ENCODE results near the gene SMURF2. TPM values are rescaled to one million over a fixed set of nuclear protein-coding genes. Genes with fewer than 3 reads are reported as not detected.
A peak's percentile ranks its signal among the peaks of the same experiment; 100 is the strongest.
"Not testable (repeated sequence)": the region's sequence is repeated elsewhere in the genome, so short reads cannot be mapped to it uniquely, and the experiment has no call there.

The SMURF2 gene
- polyA plus RNA-seq, 1 donor from 2014 or later = 3.2 TPM

GRCh38 chr17:64604532-64604931 is 57.6 kb downstream of the SMURF2 start:
- H3K4me1 Mint-ChIP-seq = peaks cover 13 to 19% (median 16%) of the 10 kb centered on the region in 3 donors
- not testable (repeated sequence) for H3K9me3 Mint-ChIP-seq, H3K36me3 Mint-ChIP-seq, H3K27ac Mint-ChIP-seq, H3K27me3 Mint-ChIP-seq, H3K4me3 Mint-ChIP-seq

- H3K9me3 Mint-ChIP-seq = no peaks in the 10 kb centered on the region
Observed at GRCh38 chr17:64603987-64604386, 58.1 kb downstream of the SMURF2 start.

GRCh38 chr17:64599827-64600226 is 62.3 kb downstream of the SMURF2 start:
- peak overlapping the region in 1 of 4 donors; percentile 71 for H3K4me3 Mint-ChIP-seq
- peaks cover 9% of the 10 kb centered on the region for H3K36me3 Mint-ChIP-seq
- H3K27ac Mint-ChIP-seq = peak overlapping the region in 1 of 3 donors; percentile 80
- no peaks in the 10 kb centered on the region for H3K27me3 Mint-ChIP-seq
- no peaks in the 10 kb centered on the region for H3K9me3 Mint-ChIP-seq
- peaks cover 15 to 23% (median 22%) of the 10 kb centered on the region in 3 donors for H3K4me1 Mint-ChIP-seq

More at GRCh38 chr17:64603987-64604386, 58.1 kb downstream of the SMURF2 start:
- no peak overlapping the region for H3K4me3 Mint-ChIP-seq
- no peak overlapping the region for H3K27ac Mint-ChIP-seq
- no peaks in the 10 kb centered on the region for H3K36me3 Mint-ChIP-seq
- peaks cover 18 to 24% (median 20%) of the 10 kb centered on the region in 3 donors for H3K4me1 Mint-ChIP-seq
- H3K27me3 Mint-ChIP-seq = no peaks in the 10 kb centered on the region

- H3K27me3 Mint-ChIP-seq = no peaks in the 10 kb centered on the region
Observed at GRCh38 chr17:64599187-64599676, 62.9 kb downstream of the SMURF2 start.

GRCh38 chr17:64598672-64599071 is 63.4 kb downstream of the SMURF2 start:
- Mint-ChIP-seq H3K9me3 (no peaks in the 10 kb centered on the region), H3K36me3 (peaks cover 9% of the 10 kb centered on the region), H3K4me1 (peaks cover 15 to 23% (median 22%) of the 10 kb centered on the region in 3 donors), H3K4me3 (peak overlapping the region in 2 of 4 donors; percentile 17 to 86), H3K27ac (no peak overlapping the region), H3K27me3 (no peaks in the 10 kb centered on the region)

More at GRCh38 chr17:64599187-64599676, 62.9 kb downstream of the SMURF2 start:
- peaks cover 15 to 23% (median 22%) of the 10 kb centered on the region in 3 donors for H3K4me1 Mint-ChIP-seq
- peak overlapping the region in 1 of 4 donors; percentile 86 for H3K4me3 Mint-ChIP-seq
- no peaks in the 10 kb centered on the region for H3K9me3 Mint-ChIP-seq
- H3K27ac Mint-ChIP-seq = peak overlapping the region in 2 of 3 donors; percentile 13 to 80
- H3K36me3 Mint-ChIP-seq = peaks cover 9% of the 10 kb centered on the region

GRCh38 chr17:64596988-64597387 is 65.1 kb downstream of the SMURF2 start:
- H3K4me3 Mint-ChIP-seq = peak overlapping the region in 1 of 4 donors; percentile 50

GRCh38 chr17:64596439-64596838 is 65.7 kb downstream of the SMURF2 start:
- no peak overlapping the region for H3K4me3 Mint-ChIP-seq
- no peaks in the 10 kb centered on the region for H3K27me3 Mint-ChIP-seq
- H3K36me3 Mint-ChIP-seq = peaks cover 9% of the 10 kb centered on the region
- H3K27ac Mint-ChIP-seq = no peak overlapping the region
- no peaks in the 10 kb centered on the region for H3K9me3 Mint-ChIP-seq
- peaks cover 15 to 20% (median 19%) of the 10 kb centered on the region in 3 donors for H3K4me1 Mint-ChIP-seq

More at GRCh38 chr17:64596988-64597387, 65.1 kb downstream of the SMURF2 start:
- Mint-ChIP-seq H3K4me1 (peaks cover 15 to 21% (median 20%) of the 10 kb centered on the region in 3 donors), H3K36me3 (peaks cover 9% of the 10 kb centered on the region), H3K9me3 (no peaks in the 10 kb centered on the region), H3K27me3 (no peaks in the 10 kb centered on the region), H3K27ac (no peak overlapping the region)

GRCh38 chr17:64591944-64592343 is 70.2 kb downstream of the SMURF2 start:
- no peaks in the 10 kb centered on the region for H3K27me3 Mint-ChIP-seq
- no peak overlapping the region for H3K4me3 Mint-ChIP-seq
- H3K4me1 Mint-ChIP-seq = peaks cover 0 to 5% (median 0%) of the 10 kb centered on the region in 3 donors
- H3K9me3 Mint-ChIP-seq = no peaks in the 10 kb centered on the region
- no peak overlapping the region for H3K27ac Mint-ChIP-seq
- H3K36me3 Mint-ChIP-seq = peaks cover 7% of the 10 kb centered on the region

GRCh38 chr17:64585146-64585545 is 77.0 kb downstream of the SMURF2 start:
- H3K27ac Mint-ChIP-seq = no peak overlapping the region
- no peaks in the 10 kb centered on the region for H3K27me3 Mint-ChIP-seq
- H3K4me1 Mint-ChIP-seq = peaks cover 0 to 2% (median 0%) of the 10 kb centered on the region in 3 donors
- no peak overlapping the region for H3K4me3 Mint-ChIP-seq
- H3K9me3 Mint-ChIP-seq = no peaks in the 10 kb centered on the region
- H3K36me3 Mint-ChIP-seq = peaks cover 15% of the 10 kb centered on the region

GRCh38 chr17:64583038-64583437 is 79.1 kb downstream of the SMURF2 start:
- no peaks in the 10 kb centered on the region for H3K9me3 Mint-ChIP-seq
- no peak overlapping the region for H3K4me3 Mint-ChIP-seq
- H3K36me3 Mint-ChIP-seq = peaks cover 15% of the 10 kb centered on the region
- no peaks in the 10 kb centered on the region for H3K27me3 Mint-ChIP-seq
- H3K4me1 Mint-ChIP-seq = peaks cover 0 to 2% (median 0%) of the 10 kb centered on the region in 3 donors
- no peak overlapping the region for H3K27ac Mint-ChIP-seq

- Mint-ChIP-seq H3K36me3 (peaks cover 19% of the 10 kb centered on the region), H3K4me1 (peaks cover 0 to 2% (median 0%) of the 10 kb centered on the region in 3 donors), H3K4me3 (no peak overlapping the region), H3K27ac (peak overlapping the region in 1 of 3 donors; percentile 41), H3K27me3 (no peaks in the 10 kb centered on the region), H3K9me3 (no peaks in the 10 kb centered on the region)
Observed at GRCh38 chr17:64580384-64581315, 81.5 kb downstream of the SMURF2 start.

GRCh38 chr17:64579917-64580316 is 82.2 kb downstream of the SMURF2 start:
- Mint-ChIP-seq H3K27ac (no peak overlapping the region), H3K27me3 (no peaks in the 10 kb centered on the region), H3K4me3 (no peak overlapping the region), H3K9me3 (no peaks in the 10 kb centered on the region), H3K36me3 (peaks cover 19% of the 10 kb centered on the region), H3K4me1 (peaks cover 0 to 2% (median 0%) of the 10 kb centered on the region in 3 donors)

GRCh38 chr17:64577025-64577424 is 85.1 kb downstream of the SMURF2 start:
- not testable (repeated sequence) for H3K9me3 Mint-ChIP-seq, H3K27me3 Mint-ChIP-seq, H3K27ac Mint-ChIP-seq, H3K4me1 Mint-ChIP-seq
- Mint-ChIP-seq H3K36me3 (peaks cover 14% of the 10 kb centered on the region), H3K4me3 (peak overlapping the region in 1 of 4 donors; percentile 52)

- peak overlapping the region in 1 of 3 donors; percentile 53 for H3K27ac Mint-ChIP-seq
- peaks cover 5% of the 10 kb centered on the region for H3K36me3 Mint-ChIP-seq
- H3K9me3 Mint-ChIP-seq = no peaks in the 10 kb centered on the region
- no peaks in the 10 kb centered on the region for H3K27me3 Mint-ChIP-seq
- no peak overlapping the region for H3K4me3 Mint-ChIP-seq
- H3K4me1 Mint-ChIP-seq = no peaks in the 10 kb centered on the region
Observed at GRCh38 chr17:64575431-64575830, 86.7 kb downstream of the SMURF2 start.

- no peaks in the 10 kb centered on the region for H3K27me3 Mint-ChIP-seq
- no peaks in the 10 kb centered on the region for H3K9me3 Mint-ChIP-seq
- no peak overlapping the region for H3K27ac Mint-ChIP-seq
- no peaks in the 10 kb centered on the region for H3K4me1 Mint-ChIP-seq
- H3K36me3 Mint-ChIP-seq = peaks cover 5% of the 10 kb centered on the region
- no peak overlapping the region for H3K4me3 Mint-ChIP-seq
Observed at GRCh38 chr17:64574646-64575045, 87.5 kb downstream of the SMURF2 start.
